MM.1S (cell line): ENCODE results near the gene NQO2.
"Not testable (repeated sequence)": the region's sequence is repeated elsewhere in the genome, so short reads cannot be mapped to it uniquely, and the experiment has no call there.

ENCODE experiments used
- DNase-seq: peaks from one replicate; pipeline ENCODE4 v3.0.0-alpha.2; 2015
- H2AFZ ChIP-seq: fragments of 300-600 bp; sonication (generic); 2 replicates; pipeline ENCODE4 v1.6.0; 2016; ENCODE audit warnings: antibody characterized with exemption, low read length
- H3F3A ChIP-seq: fragments of 300-600 bp; sonication (generic); 2 replicates; pipeline ENCODE4 v1.6.1; 2016; ENCODE audit warnings: mild to moderate bottlenecking, antibody characterized with exemption, low read length, moderate library complexity, mixed read lengths; ENCODE audit not compliant: insufficient read depth
- H3K27ac ChIP-seq: fragments of 300-600 bp; sonication (generic); 2 replicates; pipeline ENCODE4 v1.5.1; 2016; ENCODE audit warnings: mild to moderate bottlenecking, low read length
- H3K27me3 ChIP-seq: fragments of 300-600 bp; sonication (generic); replicated peaks from 2 replicates; pipeline ENCODE4 v1.6.0; 2016; ENCODE audit warnings: low read length; ENCODE audit not compliant: insufficient read depth
- H3K36me3 ChIP-seq: fragments of 300-600 bp; sonication (generic); replicated peaks from 2 replicates; pipeline ENCODE4 v1.6.1; 2016; ENCODE audit warnings: mild to moderate bottlenecking, low read length, mixed read lengths; ENCODE audit not compliant: insufficient read depth
- H3K4me1 ChIP-seq: fragments of 300-600 bp; sonication (generic); 2 replicates; pipeline ENCODE4 v1.6.1; 2016; ENCODE audit warnings: low read length, mixed read lengths
- H3K4me2 ChIP-seq: fragments of 300-600 bp; sonication (generic); 2 replicates; pipeline ENCODE4 v1.6.0; 2016; ENCODE audit warnings: low read depth, low read length
- H3K4me3 ChIP-seq: fragments of 300-600 bp; sonication (generic); 2 replicates; pipeline ENCODE4 v1.5.1; 2016; ENCODE audit warnings: low read length, mixed read lengths
- H3K79me2 ChIP-seq: fragments of 300-600 bp; sonication (generic); 2 replicates; pipeline ENCODE4 v1.6.1; 2016; ENCODE audit warnings: mixed run types, low read length, mixed read lengths
- H3K9ac ChIP-seq: fragments of 300-600 bp; sonication (generic); 2 replicates; pipeline ENCODE4 v1.6.1; 2016; ENCODE audit warnings: low read length, mixed read lengths
- H3K9me2 ChIP-seq: fragments of 300-600 bp; sonication (generic); replicated peaks from 2 replicates; pipeline ENCODE4 v1.6.1; 2016; ENCODE audit warnings: mild to moderate bottlenecking, low read length, mixed read lengths; ENCODE audit not compliant: insufficient read depth
- H3K9me3 ChIP-seq: fragments of 300-600 bp; sonication (generic); replicated peaks from 2 replicates; pipeline ENCODE4 v1.6.1; 2016; ENCODE audit warnings: mild to moderate bottlenecking, low read length, mixed read lengths; ENCODE audit not compliant: insufficient read depth
- H4K20me1 ChIP-seq: fragments of 300-600 bp; sonication (generic); 2 replicates; pipeline ENCODE4 v1.6.1; 2016; ENCODE audit warnings: mild to moderate bottlenecking, low read length, moderate library complexity, mixed read lengths; ENCODE audit not compliant: insufficient read depth
- EZH2 ChIP-seq: fragments of 300-600 bp; sonication (generic); optimal IDR thresholded peaks from 2 replicates; pipeline ENCODE3; 2017; ENCODE audit warnings: low read depth, mild to moderate bottlenecking, antibody characterized with exemption, low read length, mixed read lengths
- EZH2phosphoT487 ChIP-seq: fragments of 300-600 bp; sonication (generic); IDR thresholded peaks from 2 replicates; pipeline ENCODE4 v1.6.1; 2018; ENCODE audit warnings: antibody characterized with exemption, low read length
- TF ChIP-seq, protein P1 (sequence below): fragments of 300-600 bp; sonication (generic); IDR thresholded peaks from 2 replicates; pipeline ENCODE4 v1.5.1; 2016; ENCODE audit warnings: antibody characterized with exemption, low read length, mixed read lengths

NQO2 gene

DNA sequence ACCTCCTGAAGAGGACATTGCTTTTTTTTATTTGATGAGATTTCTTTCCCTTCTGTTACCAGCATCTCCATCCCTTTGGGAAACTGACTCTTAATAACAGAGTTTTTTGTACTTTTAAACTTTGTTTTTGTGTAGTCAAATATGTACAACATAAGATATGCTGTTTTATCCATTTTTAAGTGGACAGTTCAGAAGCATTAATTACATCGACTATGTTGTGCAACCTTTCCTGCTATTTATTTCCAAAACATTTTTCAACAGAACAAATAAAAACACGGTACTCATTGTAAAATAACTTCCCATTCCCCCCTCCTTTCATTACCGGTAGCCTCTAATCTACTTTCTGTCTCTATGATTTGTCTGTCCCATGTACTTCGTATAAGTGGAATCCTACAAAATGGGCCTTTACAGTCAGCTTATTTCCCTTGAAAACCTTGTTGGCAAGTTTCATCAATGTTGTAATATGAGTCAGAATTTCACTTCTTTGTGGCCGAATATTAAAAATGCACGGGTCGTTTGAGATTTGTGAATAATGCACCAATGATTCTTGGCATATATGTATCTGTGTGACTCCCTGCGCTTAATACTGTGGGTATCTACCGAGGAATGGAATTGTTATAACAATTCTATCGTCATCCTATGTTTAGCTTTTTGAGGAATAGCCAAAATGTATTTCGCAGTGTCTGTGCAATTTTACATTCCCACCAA, 57.5 kb downstream of the NQO2 start:
- Histone ChIP-seq H3K4me3 (no peak overlapping the region), H4K20me1 (no peaks in the 10 kb centered on the region), H3K9me2 (no peaks in the 10 kb centered on the region), H3K27me3 (no peaks in the 10 kb centered on the region), H3K4me1 (no peaks in the 10 kb centered on the region), H3K9ac (no peak overlapping the region), H3K27ac (no peak overlapping the region), H3K9me3 (no peaks in the 10 kb centered on the region), H3K79me2 (no peaks in the 10 kb centered on the region), H2AFZ (no peak overlapping the region), H3F3A (no peaks in the 10 kb centered on the region), H3K36me3 (no peaks in the 10 kb centered on the region), H3K4me2 (no peak overlapping the region)
- no peak for DNase-seq
- TF ChIP-seq EZH2phosphoT487 (no peak), EZH2 (no peak)
- TF ChIP-seq, protein P1, sequence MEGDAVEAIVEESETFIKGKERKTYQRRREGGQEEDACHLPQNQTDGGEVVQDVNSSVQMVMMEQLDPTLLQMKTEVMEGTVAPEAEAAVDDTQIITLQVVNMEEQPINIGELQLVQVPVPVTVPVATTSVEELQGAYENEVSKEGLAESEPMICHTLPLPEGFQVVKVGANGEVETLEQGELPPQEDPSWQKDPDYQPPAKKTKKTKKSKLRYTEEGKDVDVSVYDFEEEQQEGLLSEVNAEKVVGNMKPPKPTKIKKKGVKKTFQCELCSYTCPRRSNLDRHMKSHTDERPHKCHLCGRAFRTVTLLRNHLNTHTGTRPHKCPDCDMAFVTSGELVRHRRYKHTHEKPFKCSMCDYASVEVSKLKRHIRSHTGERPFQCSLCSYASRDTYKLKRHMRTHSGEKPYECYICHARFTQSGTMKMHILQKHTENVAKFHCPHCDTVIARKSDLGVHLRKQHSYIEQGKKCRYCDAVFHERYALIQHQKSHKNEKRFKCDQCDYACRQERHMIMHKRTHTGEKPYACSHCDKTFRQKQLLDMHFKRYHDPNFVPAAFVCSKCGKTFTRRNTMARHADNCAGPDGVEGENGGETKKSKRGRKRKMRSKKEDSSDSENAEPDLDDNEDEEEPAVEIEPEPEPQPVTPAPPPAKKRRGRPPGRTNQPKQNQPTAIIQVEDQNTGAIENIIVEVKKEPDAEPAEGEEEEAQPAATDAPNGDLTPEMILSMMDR: no peak

DNA sequence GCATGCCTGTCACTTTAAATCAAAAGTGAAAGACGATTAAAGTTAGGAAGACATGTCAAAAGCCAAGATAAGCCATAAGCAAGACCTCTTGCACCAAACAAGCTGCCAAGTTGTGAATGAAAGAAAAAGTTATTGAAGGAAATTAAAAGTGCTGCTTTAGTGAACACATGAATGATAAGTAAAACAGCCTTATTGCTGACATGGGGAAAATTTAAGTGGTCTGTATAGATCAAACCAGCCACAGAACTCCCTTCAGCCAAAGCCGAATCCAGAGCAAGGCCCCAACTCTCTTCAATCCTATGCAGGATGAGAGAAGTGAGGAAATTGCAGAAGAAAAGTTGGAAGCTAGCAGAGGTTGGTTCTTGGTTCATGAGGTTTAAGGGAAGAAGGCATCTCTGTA, 59.3 kb downstream of the NQO2 start:
- no peak overlapping the region for H3K4me3 ChIP-seq
- H3K27ac ChIP-seq: no peak overlapping the region
- no peaks in the 10 kb centered on the region for H3K79me2 ChIP-seq
- no peak overlapping the region for H3K4me2 ChIP-seq
- no peak for DNase-seq
- 0 out of 2 replicates have a peak overlapping the region, but pooled peaks have one; percentile 26 for H2AFZ ChIP-seq
- H3F3A ChIP-seq: no peaks in the 10 kb centered on the region
- H3K4me1 ChIP-seq: no peaks in the 10 kb centered on the region
- no peaks in the 10 kb centered on the region for H3K9me2 ChIP-seq
- H3K27me3 ChIP-seq: no peaks in the 10 kb centered on the region
- no peak overlapping the region for H3K9ac ChIP-seq
- no peaks in the 10 kb centered on the region for H4K20me1 ChIP-seq
- H3K9me3 ChIP-seq: no peaks in the 10 kb centered on the region
- TF ChIP-seq, protein P1: no peak
- TF ChIP-seq EZH2 (no peak), EZH2phosphoT487 (no peak)
- H3K36me3 ChIP-seq: no peaks in the 10 kb centered on the region

DNA sequence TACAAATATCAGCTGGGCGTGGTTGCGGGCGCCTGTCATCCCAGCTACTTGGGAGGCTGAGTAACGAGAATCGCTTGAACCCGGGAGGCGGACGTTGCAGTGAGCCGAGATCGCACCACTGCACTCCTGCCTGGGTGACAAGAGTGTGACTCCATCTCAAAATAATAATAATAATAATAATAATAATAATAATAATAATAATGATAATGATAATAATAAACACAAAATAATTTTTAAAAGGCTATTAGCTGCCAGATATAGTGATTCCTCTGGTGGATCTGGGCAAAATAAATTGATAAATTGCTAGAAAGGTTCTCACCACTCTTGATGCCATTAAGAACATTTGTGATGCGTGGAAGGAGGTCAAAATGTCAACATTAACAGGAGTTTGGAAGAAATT, 60.4 kb downstream of the NQO2 start:
- not testable (repeated sequence) for H3K4me3 ChIP-seq, H2AFZ ChIP-seq, H3K27ac ChIP-seq, H3K36me3 ChIP-seq, H3K9ac ChIP-seq, H3K4me2 ChIP-seq, H4K20me1 ChIP-seq, H3K27me3 ChIP-seq, H3F3A ChIP-seq, H3K9me2 ChIP-seq, H3K9me3 ChIP-seq, DNase-seq, H3K79me2 ChIP-seq, H3K4me1 ChIP-seq

DNA sequence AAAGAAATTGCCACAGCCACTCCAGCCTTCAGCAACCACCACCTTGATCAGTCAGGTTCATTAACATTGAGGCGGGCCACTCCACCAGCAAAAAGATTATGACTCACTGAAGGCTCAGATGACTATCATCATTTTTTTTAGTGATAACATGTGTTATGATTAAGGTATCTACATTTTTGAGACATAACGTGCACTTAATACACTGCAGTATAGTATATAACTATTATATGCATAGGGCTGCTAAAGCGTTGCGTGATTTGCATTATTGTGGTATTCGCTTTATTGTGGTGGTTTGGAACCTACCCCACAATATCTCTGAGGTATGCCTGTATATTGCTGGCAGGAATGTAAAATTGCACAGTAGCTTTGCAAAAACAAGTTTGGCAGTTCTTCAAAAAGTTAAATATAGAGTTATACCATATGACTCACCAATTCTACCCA, 61.8 kb downstream of the NQO2 start:
- TF ChIP-seq, protein P1: no peak
- TF ChIP-seq EZH2phosphoT487 (no peak), EZH2 (no peak)
- Histone ChIP-seq H3F3A (0 out of 2 replicates have a peak, but pooled peaks cover under 1% of the 10 kb centered on the region), H3K79me2 (0 out of 2 replicates have a peak, but pooled peaks cover 4% of the 10 kb centered on the region), H3K9me2 (no peaks in the 10 kb centered on the region), H3K4me1 (no peaks in the 10 kb centered on the region), H3K9me3 (no peaks in the 10 kb centered on the region), H3K4me3 (no peak overlapping the region), H3K9ac (no peak overlapping the region), H3K4me2 (no peak overlapping the region), H3K36me3 (no peaks in the 10 kb centered on the region), H4K20me1 (no peaks in the 10 kb centered on the region), H3K27me3 (no peaks in the 10 kb centered on the region), H2AFZ (no peak overlapping the region), H3K27ac (no peak overlapping the region)
- no peak for DNase-seq

DNA sequence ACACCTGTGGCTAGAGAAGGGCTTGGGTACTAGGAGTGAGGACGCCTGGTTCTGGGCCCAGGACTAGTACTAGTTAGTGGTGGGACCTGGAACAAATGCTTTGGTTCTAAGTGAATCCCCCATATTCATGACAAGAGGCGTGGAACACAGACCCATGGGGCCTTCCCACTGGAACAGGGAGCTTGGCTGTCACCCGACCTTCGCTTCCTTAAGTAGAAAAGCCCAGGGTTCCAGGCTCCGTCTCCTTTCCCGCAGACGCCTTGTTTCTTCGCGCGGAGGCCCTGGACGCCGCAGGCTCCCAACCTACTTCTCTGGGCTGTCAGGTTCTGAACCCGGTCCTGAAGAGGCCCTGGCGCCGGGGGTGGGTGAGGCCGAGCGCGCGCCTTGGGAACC, 63.6 kb downstream of the NQO2 start:
- not testable (repeated sequence) for H3K27me3 ChIP-seq, H3K9me2 ChIP-seq, H3K4me1 ChIP-seq, H3F3A ChIP-seq, H4K20me1 ChIP-seq, H3K36me3 ChIP-seq, H3K27ac ChIP-seq, DNase-seq, H3K9me3 ChIP-seq
- Histone ChIP-seq H2AFZ (peak overlapping the region; percentile 91; the same call in 1 of the 2 replicates), H3K4me2 (peak overlapping the region; percentile 92; the same call in 1 of the 2 replicates), H3K79me2 (peaks cover 11% of the 10 kb centered on the region; the same call in 1 of the 2 replicates), H3K9ac (peak overlapping the region; percentile 75; the same call in 1 of the 2 replicates), H3K4me3 (peak overlapping the region; percentile 90)
